A673 (cell line): ENCODE results near the gene KCNG1. TPM values are rescaled to one million over a fixed set of nuclear protein-coding genes. Genes with fewer than 3 reads are reported as not detected.

ENCODE experiments used
- BruUV-seq: library from RNA; stranded (reverse); fragments of 400-500 nt; replicated peaks from 2 replicates; lab custom pipeline; 2021; lab: Mats Ljungman, UMichigan
- CTCF ChIA-PET: fragments of 300-600 bp; sonication (Branson Sonifier 250); formaldehyde crosslinking; loops from one replicate; lab custom pipeline; 2022; ENCODE audit warnings: antibody characterized with exemption; lab: Charles Lee
- POLR2A ChIA-PET: fragments of 300-600 bp; sonication (Branson Sonifier 250); formaldehyde crosslinking; loops from one replicate; lab custom pipeline; 2022; ENCODE audit warnings: antibody characterized with exemption; ENCODE audit not compliant: low non-redundant PET; lab: Charles Lee
- DNase-seq: peaks from one replicate; pipeline ENCODE4 v3.0.0-alpha.2; 2015; ENCODE audit warnings: low spot score
- H3K27ac ChIP-seq: fragments of 200-600 bp; sonication (generic); 2 replicates; pipeline ENCODE4 v1.5.1; 2016; ENCODE audit warnings: mixed run types, low read depth, mild to moderate bottlenecking, mixed read lengths, antibody characterized with exemption, low read length; ENCODE audit not compliant: poor library complexity, severe bottlenecking
- H3K27me3 ChIP-seq: fragments of 200-600 bp; sonication (generic); replicated peaks from 2 replicates; pipeline ENCODE4 v1.6.1; 2017; ENCODE audit warnings: mixed run types, low read depth, mild to moderate bottlenecking, mixed read lengths, antibody characterized with exemption, low read length; ENCODE audit not compliant: insufficient read depth, poor library complexity
- H3K36me3 ChIP-seq: fragments of 200-600 bp; sonication (generic); 2 replicates; pipeline ENCODE4 v1.6.1; 2016; ENCODE audit warnings: mixed run types, mild to moderate bottlenecking, mixed read lengths, antibody characterized with exemption, low read length; ENCODE audit not compliant: insufficient read depth, poor library complexity, severe bottlenecking
- H3K4me1 ChIP-seq: fragments of 200-600 bp; sonication (generic); 2 replicates; pipeline ENCODE4 v1.6.1; 2017; ENCODE audit warnings: mixed run types, mild to moderate bottlenecking, mixed read lengths, antibody characterized with exemption, low read length; ENCODE audit not compliant: insufficient read depth, poor library complexity, severe bottlenecking
- H3K4me3 ChIP-seq: fragments of 200-600 bp; sonication (generic); 2 replicates; pipeline ENCODE4 v1.5.1; 2016; ENCODE audit warnings: low read depth, mixed run types, mild to moderate bottlenecking, mixed read lengths, low read length; ENCODE audit not compliant: poor library complexity, severe bottlenecking
- H3K9me3 ChIP-seq: fragments of 200-600 bp; sonication (generic); 2 replicates; pipeline ENCODE4 v1.6.1; 2016; ENCODE audit warnings: mixed run types, low read depth, mild to moderate bottlenecking, mixed read lengths, antibody characterized with exemption, low read length; ENCODE audit not compliant: poor library complexity, severe bottlenecking
- CTCF ChIP-seq: fragments of 300-800, 200-600 bp; sonication (generic); conservative IDR thresholded peaks from 2 replicates; pipeline ENCODE4 v1.5.1; 2017; ENCODE audit warnings: low read depth, mild to moderate bottlenecking, antibody characterized with exemption, low read length, moderate library complexity, mixed read lengths
- EZH2 ChIP-seq: fragments of 200-600 bp; sonication (generic); IDR thresholded peaks from 2 replicates; pipeline ENCODE4 v1.6.1; 2017; ENCODE audit warnings: borderline replicate concordance, low read depth, mild to moderate bottlenecking, mixed read lengths, antibody characterized with exemption, low read length; ENCODE audit not compliant: poor library complexity, severe bottlenecking
- intact Hi-C: fragments of 100-400 bp; cut with micrococcal nuclease; formaldehyde crosslinking; loops from one replicate; pipeline ENCODE4 v1.10.0; 2022; ENCODE audit not compliant: unreplicated experiment
- total RNA-seq: library from RNA; stranded (reverse); gene quantifications from 2 replicates; pipeline ENCODE4 v1.2.3, GENCODE V29; 2021

KCNG1 gene
- total RNA-seq, 1 experiment from 2014 or later, result 19.6 TPM

GRCh38 chr20:51036226-51036625 lies 13.3 kb upstream of the KCNG1 start:
- CTCF ChIA-PET, result no interaction called here
- no peak overlapping the region for H3K4me3 ChIP-seq
- POLR2A ChIA-PET, result no interaction called here

GRCh38 chr20:51034988-51035656 lies 12.2 kb upstream of the KCNG1 start:
- CTCF ChIA-PET, result interaction anchor here (0.5 kb wide), 1 partner anchor 78 kb away, joined by 5 read pairs; no protein-coding TSS in a partner anchor
- TF ChIP-seq EZH2 (no peak), CTCF (no peak)
- BruUV-seq, result no TSS peak
- H3K27me3 ChIP-seq, result no peaks in the 10 kb centered on the region
- H3K36me3 ChIP-seq, result no peaks in the 10 kb centered on the region
- POLR2A ChIA-PET, result interaction anchor here (0.6 to 1.1 kb wide), 2 partner anchors 19 to 48 kb away, joined by 3 to 11 read pairs; no protein-coding TSS in a partner anchor
- H3K27ac ChIP-seq, result peak overlapping the region; percentile 83
- intact Hi-C loops, result no loop called here
- H3K4me3 ChIP-seq, result no peak overlapping the region
- no peak for DNase-seq
- H3K4me1 ChIP-seq, result peaks cover 21% of the 10 kb centered on the region
- H3K9me3 ChIP-seq, result no peaks in the 10 kb centered on the region

More at GRCh38 chr20:51036226-51036625, 13.3 kb upstream of the KCNG1 start:
- no peak for DNase-seq
- BruUV-seq, result no TSS peak
- Histone ChIP-seq H3K36me3 (no peaks in the 10 kb centered on the region), H3K9me3 (no peaks in the 10 kb centered on the region), H3K27me3 (no peaks in the 10 kb centered on the region), H3K27ac (no peak overlapping the region), H3K4me1 (peaks cover 21% of the 10 kb centered on the region)
- TF ChIP-seq EZH2, result no peak
- TF ChIP-seq CTCF, result no peak
- intact Hi-C loops, result no loop called here

DNA sequence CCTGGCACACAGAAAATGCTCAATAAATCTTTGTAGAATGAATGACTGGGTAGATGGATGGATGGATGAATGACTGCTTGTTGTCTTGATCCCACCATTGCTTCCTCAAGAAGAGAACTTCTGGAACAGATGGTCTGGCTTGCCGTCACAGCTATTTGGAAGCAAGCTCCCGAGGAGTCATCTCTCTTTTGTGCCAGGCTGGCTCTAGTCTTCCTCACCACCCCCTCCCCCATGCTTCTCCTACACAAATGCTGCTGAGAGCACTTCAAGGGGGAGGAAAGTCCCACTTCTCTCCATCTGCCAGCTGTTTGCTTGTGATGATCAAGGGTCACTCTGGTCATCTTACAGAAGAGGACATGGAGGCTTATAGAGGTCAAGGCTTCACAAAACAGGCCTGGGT lies 11.6 kb upstream of the KCNG1 start:
- peaks cover 21% of the 10 kb centered on the region for H3K4me1 ChIP-seq
- ChIA-PET POLR2A (interaction anchor here (1.1 kb wide), 1 partner anchor 19 kb away, joined by 11 read pairs; no protein-coding TSS in a partner anchor), CTCF (interaction anchor here (0.5 to 1.0 kb wide), 3 partner anchors 19 to 79 kb away, joined by 3 to 5 read pairs (median 5); no protein-coding TSS in a partner anchor)
- BruUV-seq, result no TSS peak
- no peaks in the 10 kb centered on the region for H3K36me3 ChIP-seq
- peak overlapping the region; percentile 83 for H3K27ac ChIP-seq
- no peaks in the 10 kb centered on the region for H3K27me3 ChIP-seq
- H3K9me3 ChIP-seq, result no peaks in the 10 kb centered on the region
- no peak for TF ChIP-seq CTCF
- TF ChIP-seq EZH2, result no peak
- intact Hi-C loops, result no loop called here
- H3K4me3 ChIP-seq, result no peak overlapping the region
- DNase-seq, result no peak
